Measurements from ENCODE around the gene SLC39A11. TPM values are rescaled to one million over a fixed set of nuclear protein-coding genes. Genes with fewer than 3 reads are reported as not detected.

Gene SLC39A11
- total RNA-seq, 2 donors from 2014 or later = 23.3 to 32.5 TPM

DNA sequence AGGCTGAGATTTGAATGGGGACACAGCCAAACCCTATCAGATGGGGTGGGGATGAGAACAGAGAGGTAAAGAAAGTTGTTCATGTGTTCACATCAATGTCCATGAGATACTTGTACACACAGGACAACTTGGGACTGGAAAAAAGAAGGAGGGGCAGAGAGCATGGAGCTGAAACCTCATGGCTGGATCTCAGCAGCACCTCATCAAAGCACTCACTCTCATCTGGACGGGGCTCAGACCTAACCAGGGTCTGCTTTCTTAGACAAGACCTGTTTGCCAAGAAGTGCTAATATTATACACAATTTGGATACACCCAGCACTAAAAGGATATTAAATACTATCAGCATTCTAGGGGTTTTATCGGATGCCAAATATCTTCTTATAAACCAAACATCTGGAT, 399.8 kb downstream of the SLC39A11 start:
- H3K9me3 ChIP-seq (ENCODE audit: control insufficient read depth, low read length, poor library complexity, severe bottlenecking) = no peaks in the 10 kb centered on the region
- no peak for ATAC-seq
- Mint-ChIP-seq H3K4me3 (no peak overlapping the region), H3K36me3 (ENCODE audit: low read depth) (peaks cover 2% of the 10 kb centered on the region), H3K4me1 (peaks cover 2% of the 10 kb centered on the region), H3K27ac (no peak overlapping the region), H3K27me3 (no peaks in the 10 kb centered on the region)
- no peak for DNase-seq

DNA sequence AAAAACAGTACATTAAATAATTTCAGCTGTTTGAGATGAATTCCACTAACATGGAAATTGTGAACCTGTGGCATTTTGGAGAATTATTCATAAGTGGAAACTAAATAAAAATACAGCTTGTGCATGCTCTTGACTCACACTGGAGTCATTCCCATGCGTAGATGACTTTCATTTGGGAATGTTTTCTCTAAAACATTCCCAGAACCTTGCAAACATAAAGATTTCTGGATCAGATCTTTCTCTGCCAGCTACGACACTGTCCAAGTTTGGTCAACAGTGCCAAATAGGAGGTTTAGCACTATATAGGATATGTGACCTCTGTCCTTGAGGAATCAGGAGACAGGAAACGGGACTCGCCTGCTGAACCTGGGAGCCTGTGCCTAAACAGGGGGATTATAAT, 400.9 kb downstream of the SLC39A11 start:
- Mint-ChIP-seq H3K27me3 (no peaks in the 10 kb centered on the region), H3K36me3 (ENCODE audit: low read depth) (peaks cover 2% of the 10 kb centered on the region), H3K4me3 (no peak overlapping the region), H3K27ac (no peak overlapping the region), H3K4me1 (peaks cover 2% of the 10 kb centered on the region)
- ATAC-seq (no peak), DNase-seq (no peak)
- no peaks in the 10 kb centered on the region for H3K9me3 ChIP-seq (ENCODE audit: control insufficient read depth, low read length, poor library complexity, severe bottlenecking)

DNA sequence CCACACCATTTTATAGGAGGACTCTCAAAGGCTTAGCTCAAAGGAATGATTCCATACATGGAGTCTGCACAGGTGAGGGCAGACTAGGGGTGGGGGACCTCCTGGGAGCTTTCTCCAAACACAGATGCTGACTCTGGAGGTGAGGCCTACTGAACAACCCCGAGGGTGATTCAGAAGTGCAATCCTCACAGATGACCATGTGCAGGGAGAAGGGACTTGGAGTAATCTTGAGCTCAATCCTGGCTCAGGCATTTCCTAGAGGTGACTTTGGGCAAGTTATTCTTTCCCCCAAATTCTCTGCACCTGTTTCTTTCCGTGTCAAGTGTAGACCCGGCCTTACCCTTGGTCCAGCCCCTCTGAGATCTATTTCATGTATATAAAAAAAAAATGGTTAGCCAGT, 401.5 kb downstream of the SLC39A11 start:
- Mint-ChIP-seq H3K36me3 (ENCODE audit: low read depth) (peaks cover 2% of the 10 kb centered on the region), H3K4me1 (peaks cover 2% of the 10 kb centered on the region)
- ATAC-seq = no peak

DNA sequence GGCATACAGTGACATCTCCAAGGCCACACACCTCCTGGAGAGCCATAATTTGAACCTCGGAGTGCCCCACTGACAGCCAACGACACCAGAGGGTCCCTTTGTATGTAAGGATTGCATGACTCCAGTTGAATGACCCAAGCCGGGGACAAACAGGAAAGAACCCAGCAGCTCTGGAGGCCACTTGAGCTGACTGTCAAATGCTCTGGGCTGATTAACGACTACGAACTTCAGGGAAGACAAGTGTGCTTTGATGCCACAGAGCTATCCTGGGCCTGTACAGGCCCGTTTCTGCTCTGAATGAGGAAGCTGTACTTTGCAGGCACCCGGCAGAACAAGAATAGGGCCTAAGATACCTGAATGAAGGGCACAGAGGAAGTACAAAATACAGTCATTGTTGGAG, 404.6 kb downstream of the SLC39A11 start:
- Mint-ChIP-seq H3K27ac (no peak overlapping the region), H3K4me1 (peaks cover 2% of the 10 kb centered on the region), H3K4me3 (no peak overlapping the region), H3K27me3 (no peaks in the 10 kb centered on the region), H3K36me3 (ENCODE audit: low read depth) (no peaks in the 10 kb centered on the region)
- no peak for DNase-seq
- no peaks in the 10 kb centered on the region for H3K9me3 ChIP-seq (ENCODE audit: control insufficient read depth, low read length, poor library complexity, severe bottlenecking)
- ATAC-seq = no peak

More for the DNA sequence above, 401.5 kb downstream of the SLC39A11 start:
- DNase-seq = no peak
- Mint-ChIP-seq H3K4me3 (no peak overlapping the region), H3K27ac (no peak overlapping the region), H3K27me3 (no peaks in the 10 kb centered on the region)
- H3K9me3 ChIP-seq (ENCODE audit: control insufficient read depth, low read length, poor library complexity, severe bottlenecking) = no peaks in the 10 kb centered on the region

- H3K9me3 ChIP-seq (ENCODE audit: control insufficient read depth, low read length, poor library complexity, severe bottlenecking) = no peaks in the 10 kb centered on the region
- ATAC-seq (no peak), DNase-seq (no peak)
- no peaks in the 10 kb centered on the region for H3K27me3 Mint-ChIP-seq
- no peak overlapping the region for H3K27ac Mint-ChIP-seq
- H3K4me3 Mint-ChIP-seq = no peak overlapping the region
- H3K4me1 Mint-ChIP-seq = peaks cover 2% of the 10 kb centered on the region
- H3K36me3 Mint-ChIP-seq (ENCODE audit: low read depth) = no peaks in the 10 kb centered on the region
Observed at GRCh38 chr17:72684405-72685020, 408.0 kb downstream of the SLC39A11 start.

- Mint-ChIP-seq H3K4me1 (peaks cover 2% of the 10 kb centered on the region), H3K27ac (no peak overlapping the region), H3K4me3 (no peak overlapping the region), H3K27me3 (no peaks in the 10 kb centered on the region), H3K36me3 (ENCODE audit: low read depth) (no peaks in the 10 kb centered on the region)
- DNase-seq (no peak), ATAC-seq (no peak)
- no peaks in the 10 kb centered on the region for H3K9me3 ChIP-seq (ENCODE audit: control insufficient read depth, low read length, poor library complexity, severe bottlenecking)
Observed at GRCh38 chr17:72683506-72684404, 408.7 kb downstream of the SLC39A11 start.

DNA sequence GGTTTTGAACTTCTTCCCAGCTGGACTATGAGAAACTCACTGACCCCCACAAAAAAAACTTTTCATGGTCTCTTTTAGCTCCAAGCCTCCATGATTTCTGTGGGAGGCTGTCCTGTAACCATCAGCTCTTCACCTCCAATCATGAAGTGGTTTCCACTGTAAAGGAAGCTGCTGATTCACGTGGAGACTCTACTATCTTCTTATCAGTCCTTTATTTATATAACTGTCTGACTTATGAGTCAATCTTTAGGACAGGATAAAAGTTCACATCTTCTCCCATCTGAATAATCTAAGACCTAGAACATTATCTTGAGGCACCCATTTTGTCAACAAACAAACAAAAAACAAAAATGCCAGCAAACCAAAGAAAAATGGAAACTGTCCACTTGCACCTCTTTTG, 409.9 kb downstream of the SLC39A11 start:
- no peaks in the 10 kb centered on the region for H3K27me3 Mint-ChIP-seq
- no peaks in the 10 kb centered on the region for H3K36me3 Mint-ChIP-seq (ENCODE audit: low read depth)
- H3K4me3 Mint-ChIP-seq = no peak overlapping the region
- no peak for ATAC-seq
- peaks cover 2% of the 10 kb centered on the region for H3K4me1 Mint-ChIP-seq
- no peak overlapping the region for H3K27ac Mint-ChIP-seq
- H3K9me3 ChIP-seq (ENCODE audit: control insufficient read depth, low read length, poor library complexity, severe bottlenecking) = no peaks in the 10 kb centered on the region
- no peak for DNase-seq

GRCh38 chr17:72681844-72682243, 410.6 kb downstream of the SLC39A11 start:
- no peaks in the 10 kb centered on the region for H3K27me3 Mint-ChIP-seq
- no peak overlapping the region for H3K4me3 Mint-ChIP-seq
- no peak overlapping the region for H3K27ac Mint-ChIP-seq
- peaks cover 2% of the 10 kb centered on the region for H3K4me1 Mint-ChIP-seq
- H3K9me3 ChIP-seq (ENCODE audit: control insufficient read depth, low read length, poor library complexity, severe bottlenecking) = no peaks in the 10 kb centered on the region
- no peak for DNase-seq
- no peak for ATAC-seq
- H3K36me3 Mint-ChIP-seq (ENCODE audit: low read depth) = no peaks in the 10 kb centered on the region

DNA sequence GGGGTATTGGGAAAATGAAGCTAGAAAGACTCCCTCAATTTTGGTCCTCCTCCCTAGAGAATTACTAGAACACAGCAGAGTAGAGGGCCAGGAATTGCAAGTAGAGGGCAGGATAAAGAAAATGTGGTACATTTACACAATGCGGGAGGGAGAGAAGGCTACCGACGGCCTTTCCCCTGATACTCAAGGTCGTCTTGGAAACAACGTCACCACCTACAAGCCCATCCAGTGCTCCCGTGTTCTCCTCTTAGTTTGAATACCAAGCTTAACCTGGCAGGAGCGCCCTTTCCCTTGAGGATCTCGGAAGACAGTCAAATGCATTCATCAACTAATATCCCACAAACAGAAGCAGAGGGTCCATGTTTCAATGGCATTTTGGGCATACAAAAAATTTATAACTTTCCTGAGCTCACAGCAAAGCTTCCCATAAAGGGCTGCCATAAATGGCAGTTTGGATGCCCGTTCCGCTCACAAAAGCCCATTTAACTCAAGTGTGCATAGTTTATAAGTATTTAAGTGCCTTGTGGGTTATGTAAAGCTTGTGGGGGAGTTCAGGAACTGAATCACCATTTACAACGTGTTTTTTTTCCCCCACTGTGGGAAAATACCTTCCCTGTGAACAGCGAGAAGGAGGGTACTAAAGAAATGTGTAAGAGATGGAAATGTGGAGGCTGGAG, 414.6 kb downstream of the SLC39A11 start:
- DNase-seq (no peak), ATAC-seq (no peak)
- H3K9me3 ChIP-seq (ENCODE audit: control insufficient read depth, low read length, poor library complexity, severe bottlenecking) = no peaks in the 10 kb centered on the region
- Mint-ChIP-seq H3K27me3 (no peaks in the 10 kb centered on the region), H3K27ac (no peak overlapping the region), H3K4me1 (no peaks in the 10 kb centered on the region), H3K4me3 (no peak overlapping the region), H3K36me3 (ENCODE audit: low read depth) (no peaks in the 10 kb centered on the region)

DNA sequence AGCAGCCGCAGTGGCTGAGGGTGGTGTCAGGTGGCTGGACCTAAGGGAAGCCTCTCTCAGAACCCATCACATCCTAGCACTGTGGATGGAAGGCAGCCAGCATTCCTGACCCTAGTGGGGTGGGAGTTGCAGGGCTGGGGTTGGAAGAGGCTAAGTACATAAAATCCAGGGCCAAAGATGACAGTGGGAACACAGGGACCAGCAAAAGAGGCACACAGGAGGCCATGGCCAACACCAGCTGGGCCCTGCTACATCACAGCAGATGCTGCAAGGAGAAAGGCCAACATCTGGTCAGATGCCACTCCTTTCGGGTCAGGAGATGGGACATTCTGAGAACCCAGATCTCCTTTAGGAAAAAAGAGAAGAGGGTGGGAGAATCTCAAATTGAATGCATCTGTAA, 415.4 kb downstream of the SLC39A11 start:
- no peaks in the 10 kb centered on the region for H3K9me3 ChIP-seq (ENCODE audit: control insufficient read depth, low read length, poor library complexity, severe bottlenecking)
- ATAC-seq (no peak), DNase-seq (no peak)
- H3K4me1 Mint-ChIP-seq = no peaks in the 10 kb centered on the region
- H3K27ac Mint-ChIP-seq = no peak overlapping the region
- no peaks in the 10 kb centered on the region for H3K36me3 Mint-ChIP-seq (ENCODE audit: low read depth)
- no peaks in the 10 kb centered on the region for H3K27me3 Mint-ChIP-seq
- H3K4me3 Mint-ChIP-seq = no peak overlapping the region

- H3K4me1 Mint-ChIP-seq = no peaks in the 10 kb centered on the region
- H3K4me3 Mint-ChIP-seq = no peak overlapping the region
- ATAC-seq = no peak
- no peaks in the 10 kb centered on the region for H3K9me3 ChIP-seq (ENCODE audit: control insufficient read depth, low read length, poor library complexity, severe bottlenecking)
- no peak for DNase-seq
- H3K27me3 Mint-ChIP-seq = no peaks in the 10 kb centered on the region
- H3K27ac Mint-ChIP-seq = peak overlapping the region; percentile 41
- H3K36me3 Mint-ChIP-seq (ENCODE audit: low read depth) = peaks cover 5% of the 10 kb centered on the region
Observed at GRCh38 chr17:72672729-72673128, 419.8 kb downstream of the SLC39A11 start.

- H3K27me3 Mint-ChIP-seq = no peaks in the 10 kb centered on the region
- no peak overlapping the region for H3K27ac Mint-ChIP-seq
- DNase-seq (no peak), ATAC-seq (no peak)
- no peaks in the 10 kb centered on the region for H3K4me1 Mint-ChIP-seq
- H3K4me3 Mint-ChIP-seq = no peak overlapping the region
- H3K36me3 Mint-ChIP-seq (ENCODE audit: low read depth) = peaks cover 5% of the 10 kb centered on the region
- no peaks in the 10 kb centered on the region for H3K9me3 ChIP-seq (ENCODE audit: control insufficient read depth, low read length, poor library complexity, severe bottlenecking)
Observed at GRCh38 chr17:72671016-72671415, 421.5 kb downstream of the SLC39A11 start.
